Measurements from ENCODE around the gene PDZD2.

The PDZD2 gene

DNA sequence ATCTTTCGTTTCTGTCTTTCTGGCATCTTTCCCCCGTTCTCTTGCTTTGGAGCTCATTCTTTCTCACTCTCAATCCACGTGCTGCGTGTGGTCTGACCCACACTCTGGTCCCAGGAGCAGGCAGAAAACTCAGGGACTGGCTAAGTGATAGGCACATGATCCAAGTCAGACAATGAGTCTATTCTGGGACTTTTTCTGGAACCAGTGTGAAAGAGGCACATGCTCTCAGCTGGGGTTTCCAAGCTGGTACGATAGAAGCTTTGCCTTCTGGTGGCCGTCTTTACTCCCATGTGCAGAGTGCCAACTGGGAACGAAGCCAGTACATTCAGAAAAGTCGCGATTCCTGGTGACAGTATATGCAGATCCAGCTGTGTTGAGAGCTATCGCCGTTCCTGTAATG is 94.4 kb downstream of the PDZD2 start:
- H3K36me3 ChIP-seq: no peaks in the 10 kb centered on the region
- TF ChIP-seq, protein P1, sequence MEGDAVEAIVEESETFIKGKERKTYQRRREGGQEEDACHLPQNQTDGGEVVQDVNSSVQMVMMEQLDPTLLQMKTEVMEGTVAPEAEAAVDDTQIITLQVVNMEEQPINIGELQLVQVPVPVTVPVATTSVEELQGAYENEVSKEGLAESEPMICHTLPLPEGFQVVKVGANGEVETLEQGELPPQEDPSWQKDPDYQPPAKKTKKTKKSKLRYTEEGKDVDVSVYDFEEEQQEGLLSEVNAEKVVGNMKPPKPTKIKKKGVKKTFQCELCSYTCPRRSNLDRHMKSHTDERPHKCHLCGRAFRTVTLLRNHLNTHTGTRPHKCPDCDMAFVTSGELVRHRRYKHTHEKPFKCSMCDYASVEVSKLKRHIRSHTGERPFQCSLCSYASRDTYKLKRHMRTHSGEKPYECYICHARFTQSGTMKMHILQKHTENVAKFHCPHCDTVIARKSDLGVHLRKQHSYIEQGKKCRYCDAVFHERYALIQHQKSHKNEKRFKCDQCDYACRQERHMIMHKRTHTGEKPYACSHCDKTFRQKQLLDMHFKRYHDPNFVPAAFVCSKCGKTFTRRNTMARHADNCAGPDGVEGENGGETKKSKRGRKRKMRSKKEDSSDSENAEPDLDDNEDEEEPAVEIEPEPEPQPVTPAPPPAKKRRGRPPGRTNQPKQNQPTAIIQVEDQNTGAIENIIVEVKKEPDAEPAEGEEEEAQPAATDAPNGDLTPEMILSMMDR (IDR thresholded peaks at IDR 0.05; ENCODE audit: low read depth, low read length): no peak
- peak; percentile 33 for DNase-seq
- no peaks in the 10 kb centered on the region for H3K9me3 ChIP-seq
- no peaks in the 10 kb centered on the region for H3K4me1 ChIP-seq
- H3K27me3 ChIP-seq: no peaks in the 10 kb centered on the region
- H3K4me3 ChIP-seq (ENCODE audit: low read depth, low read length): peak overlapping the region; percentile 15; the same call in 1 of the 2 replicates

DNA sequence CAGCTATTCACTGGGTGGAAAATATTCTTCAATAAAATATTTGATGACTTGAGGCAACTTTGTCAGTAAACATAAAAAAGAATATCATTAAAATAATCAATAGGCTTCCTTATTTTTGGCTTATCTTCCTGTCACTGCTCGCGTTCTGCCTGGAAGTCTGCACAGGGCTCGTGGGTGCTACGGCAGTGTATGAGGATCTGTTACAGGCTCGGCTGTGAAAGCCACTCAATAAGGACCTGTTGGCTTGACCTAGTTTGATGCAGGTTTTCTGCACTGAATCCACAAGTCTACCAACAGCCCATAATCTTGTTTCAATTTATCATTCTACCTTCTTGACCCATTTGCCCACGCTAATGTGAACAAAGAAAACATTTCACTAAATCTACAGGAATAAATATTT is 97.2 kb downstream of the PDZD2 start:
- no peak for DNase-seq
- Histone ChIP-seq H3K27me3 (no peaks in the 10 kb centered on the region), H3K9me3 (no peaks in the 10 kb centered on the region), H3K36me3 (no peaks in the 10 kb centered on the region), H3K4me1 (no peaks in the 10 kb centered on the region), H3K4me3 (ENCODE audit: low read depth, low read length) (no peak overlapping the region)
- TF ChIP-seq, protein P1 (IDR thresholded peaks at IDR 0.05; ENCODE audit: low read depth, low read length): no peak

DNA sequence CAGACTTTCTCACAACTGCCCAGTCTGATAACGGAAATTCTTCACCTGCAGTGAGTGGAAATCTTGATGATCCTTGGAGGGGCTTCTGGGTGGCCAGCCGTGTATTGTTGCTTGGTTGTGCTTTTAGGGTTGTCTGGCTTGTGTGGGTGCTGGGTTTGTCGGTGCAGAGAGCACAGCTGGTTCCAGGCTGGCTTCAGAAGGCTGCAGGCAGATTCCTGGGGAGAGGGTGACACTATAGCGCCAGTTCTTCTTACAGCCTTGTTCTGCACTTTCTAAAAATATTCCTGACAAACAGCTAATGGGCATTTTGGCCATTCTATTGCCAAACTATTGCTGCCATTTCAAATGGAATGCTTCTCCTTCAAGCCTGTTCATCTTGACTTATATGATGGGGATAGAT is 99.3 kb downstream of the PDZD2 start:
- Histone ChIP-seq H3K9me3 (no peaks in the 10 kb centered on the region), H3K4me1 (no peaks in the 10 kb centered on the region), H3K4me3 (ENCODE audit: low read depth, low read length) (no peak overlapping the region), H3K27me3 (no peaks in the 10 kb centered on the region), H3K36me3 (no peaks in the 10 kb centered on the region)
- TF ChIP-seq, protein P1 (IDR thresholded peaks at IDR 0.05; ENCODE audit: low read depth, low read length): no peak
- no peak for DNase-seq

DNA sequence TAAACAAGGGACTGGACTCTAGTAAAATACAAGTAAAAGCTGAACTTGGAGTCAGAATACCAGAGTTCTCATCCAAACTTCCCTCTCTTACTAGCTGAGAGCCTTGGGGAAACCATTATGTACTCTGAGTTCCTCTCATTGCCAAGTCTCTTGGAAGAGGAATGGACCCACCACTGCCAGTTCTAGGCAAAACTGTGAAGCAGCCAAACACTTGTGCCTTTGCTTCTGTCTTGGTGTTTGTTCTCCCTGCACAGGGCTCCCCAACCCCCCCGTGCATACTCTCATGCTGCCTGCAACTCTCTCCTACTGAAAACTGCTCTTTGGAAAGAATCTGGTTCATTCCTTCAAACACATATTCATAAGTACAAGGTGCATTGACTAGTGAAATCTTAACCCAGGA is 102.6 kb downstream of the PDZD2 start:
- no peak for DNase-seq
- Histone ChIP-seq H3K4me1 (no peaks in the 10 kb centered on the region), H3K4me3 (ENCODE audit: low read depth, low read length) (no peak overlapping the region), H3K27me3 (no peaks in the 10 kb centered on the region), H3K36me3 (no peaks in the 10 kb centered on the region), H3K9me3 (no peaks in the 10 kb centered on the region)
- TF ChIP-seq, protein P1 (IDR thresholded peaks at IDR 0.05; ENCODE audit: low read depth, low read length): no peak

DNA sequence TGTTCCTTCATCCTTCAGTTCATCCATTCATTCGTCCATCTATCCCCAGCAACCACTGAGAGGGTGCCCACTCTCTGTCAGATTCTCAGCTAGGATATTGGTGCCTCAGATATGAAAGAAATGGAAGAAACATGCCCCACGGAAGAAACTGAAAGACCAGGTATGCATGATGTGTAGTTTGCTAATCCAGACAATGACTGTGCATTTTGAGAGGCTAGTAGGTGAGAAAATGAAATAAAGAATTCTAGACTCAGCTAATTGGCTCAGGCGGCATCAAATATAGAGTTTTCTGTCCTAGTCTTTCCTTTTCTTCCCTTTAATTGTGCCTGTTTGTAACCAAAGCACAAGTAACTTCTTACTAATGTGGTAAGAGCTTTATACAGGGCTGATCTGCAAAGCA is 104.7 kb downstream of the PDZD2 start:
- no peak overlapping the region for H3K4me3 ChIP-seq (ENCODE audit: low read depth, low read length)
- DNase-seq: no peak
- no peaks in the 10 kb centered on the region for H3K36me3 ChIP-seq
- no peaks in the 10 kb centered on the region for H3K4me1 ChIP-seq
- H3K9me3 ChIP-seq: no peaks in the 10 kb centered on the region; the same call in 1 of the 2 replicates
- TF ChIP-seq, protein P1 (IDR thresholded peaks at IDR 0.05; ENCODE audit: low read depth, low read length): no peak
- H3K27me3 ChIP-seq: no peaks in the 10 kb centered on the region

DNA sequence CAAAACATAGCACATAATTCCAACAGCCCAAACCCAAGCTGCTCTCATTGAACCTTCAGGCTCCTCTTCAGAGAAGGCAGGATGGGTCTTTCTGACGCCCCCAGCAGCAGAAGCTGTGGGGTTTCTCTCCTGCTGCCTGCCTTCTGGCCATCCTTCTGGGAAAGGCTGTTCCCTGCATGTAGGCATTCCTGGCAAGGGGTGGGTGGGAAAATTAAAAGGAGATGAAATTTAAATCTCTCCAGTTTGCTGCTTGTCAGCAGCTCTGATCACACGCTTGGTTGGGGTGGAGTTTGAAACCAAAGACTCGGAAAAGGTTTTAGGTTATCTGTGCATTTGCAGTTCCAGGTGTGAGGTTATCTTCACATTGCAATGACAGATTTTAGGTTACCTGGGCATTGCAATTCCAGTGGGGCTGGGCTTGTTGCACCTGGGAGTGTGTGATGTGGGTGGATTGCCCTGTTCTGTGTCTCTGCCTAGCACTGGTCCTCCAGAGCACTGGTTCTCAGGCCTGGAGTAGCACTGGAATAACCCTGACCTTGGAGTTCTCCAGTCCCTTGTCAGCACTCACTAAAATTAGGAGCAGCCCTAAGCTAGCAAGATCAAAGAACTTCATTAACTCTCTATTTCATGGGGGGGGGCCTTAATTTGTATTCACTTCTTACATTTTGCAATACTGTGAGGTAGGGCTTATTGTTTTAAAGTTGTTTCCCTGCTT is 109.7 kb downstream of the PDZD2 start:
- Histone ChIP-seq H3K36me3 (no peaks in the 10 kb centered on the region), H3K9me3 (no peaks in the 10 kb centered on the region; the same call in 1 of the 2 replicates), H3K4me1 (no peaks in the 10 kb centered on the region), H3K4me3 (ENCODE audit: low read depth, low read length) (no peak overlapping the region), H3K27me3 (no peaks in the 10 kb centered on the region)
- no peak for DNase-seq
- TF ChIP-seq, protein P1 (IDR thresholded peaks at IDR 0.05; ENCODE audit: low read depth, low read length): no peak
